Activated CD8-positive, alpha-beta T cell treated with anti-CD3 and anti-CD28 coated beads, Interleukin-2, amount 10 ng/mL, durations not matched to agents 7 days and 5 days (primary cell): ENCODE results near the gene MYCBP2. TPM values are rescaled to one million over a fixed set of nuclear protein-coding genes. Genes with fewer than 3 reads are reported as not detected.

Experiments
- ATAC-seq: fragments of 150-1000 bp; cut with Tn5 transposase; one replicate; pipeline ENCODE4 v1.10.0; 2021; ENCODE audit warnings: moderate library complexity
- CTCF ChIA-PET: fragments of 350-600 bp; sonication (Branson Sonifier 250); formaldehyde crosslinking; loops from one replicate; lab custom pipeline; 2021; ENCODE audit warnings: antibody characterized with exemption; lab: Charles Lee
- POLR2A ChIA-PET: fragments of 350-600 bp; sonication (Branson Sonifier 250); formaldehyde crosslinking; loops from one replicate; lab custom pipeline; 2021; ENCODE audit warnings: antibody characterized with exemption; lab: Charles Lee
- DNase-seq: peaks from one replicate; pipeline ENCODE4 v3.0.0-alpha.2; 2020
- H3K27ac Mint-ChIP-seq: one replicate; pipeline ENCODE4 v1.8.0; 2021; ENCODE audit warnings: mild to moderate bottlenecking, mixed read lengths
- H3K27me3 Mint-ChIP-seq: one replicate; pipeline ENCODE4 v1.8.0; 2021; ENCODE audit warnings: low read depth, mixed read lengths
- H3K36me3 Mint-ChIP-seq: one replicate; pipeline ENCODE4 v1.8.0; 2021; ENCODE audit warnings: low read depth, mixed read lengths
- H3K4me1 Mint-ChIP-seq: one replicate; pipeline ENCODE4 v1.8.0; 2021; ENCODE audit warnings: low read depth, mixed read lengths
- H3K4me3 Mint-ChIP-seq: one replicate; pipeline ENCODE4 v1.8.0; 2021; ENCODE audit warnings: mild to moderate bottlenecking, mixed read lengths
- H3K9me3 Mint-ChIP-seq: one replicate; pipeline ENCODE4 v1.8.0; 2022; ENCODE audit warnings: mixed read lengths; ENCODE audit not compliant: insufficient read depth
- total RNA-seq, 2 experiments: library from RNA; stranded (reverse); gene quantifications; one replicate each; pipeline ENCODE4 v1.2.3, GENCODE V29; 2021

MYCBP2 gene
- total RNA-seq, 2 experiments from 2014 or later, result 107 to 109 TPM

DNA sequence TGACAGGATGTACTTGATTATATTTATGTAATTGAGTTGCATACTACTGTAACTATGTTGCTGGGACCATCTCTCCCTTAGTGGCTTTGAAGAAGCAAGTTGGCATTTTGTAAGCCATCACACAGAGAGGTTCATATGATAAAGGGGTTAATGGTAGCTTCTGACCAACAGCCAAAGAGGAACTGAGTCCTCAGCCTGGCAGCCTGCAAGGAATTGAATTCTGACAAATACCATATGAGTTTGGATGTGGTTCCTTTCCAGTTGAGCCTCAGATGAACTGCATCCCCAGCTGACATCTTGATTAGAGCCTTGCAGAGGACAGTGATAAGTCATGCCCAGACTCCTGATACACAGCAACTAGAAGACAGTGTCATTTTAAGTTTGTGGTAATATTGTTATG, 8.6 kb upstream of the MYCBP2 start:
- DNase-seq, result no peak
- ChIA-PET CTCF (interaction anchor here (1.8 kb wide), 1 partner anchor 143 kb away, joined by 8 read pairs; no protein-coding TSS in a partner anchor), POLR2A (interaction anchor here (0.7 kb wide), 1 partner anchor 44 kb away, joined by 3 read pairs; no protein-coding TSS in a partner anchor)
- ATAC-seq, result no peak
- Mint-ChIP-seq H3K4me1 (peaks cover 24% of the 10 kb centered on the region), H3K4me3 (no peak overlapping the region), H3K36me3 (no peaks in the 10 kb centered on the region), H3K27me3 (no peaks in the 10 kb centered on the region), H3K27ac (no peak overlapping the region), H3K9me3 (no peaks in the 10 kb centered on the region)

DNA sequence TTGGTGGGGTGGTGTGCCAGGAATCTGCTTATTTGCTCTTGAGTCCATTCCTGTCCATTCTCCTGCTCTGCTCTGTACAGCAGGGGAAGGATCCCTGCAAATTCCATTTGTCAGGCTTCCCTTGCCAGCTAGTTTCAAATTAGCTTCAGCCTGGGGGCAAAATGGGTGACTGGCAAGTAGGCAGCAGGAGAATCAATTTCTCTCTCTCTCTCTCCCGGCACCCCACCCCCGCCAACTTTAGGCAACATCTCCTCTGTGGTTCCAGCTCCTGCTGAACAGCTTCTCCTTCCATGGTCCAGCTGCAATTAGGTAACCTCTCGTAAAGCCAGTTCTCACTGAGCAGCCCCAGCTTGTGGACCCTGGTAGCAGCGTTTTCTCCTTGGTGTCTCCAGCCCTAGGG, 6.7 kb upstream of the MYCBP2 start:
- POLR2A ChIA-PET, result no interaction called here
- no peaks in the 10 kb centered on the region for H3K9me3 Mint-ChIP-seq
- H3K36me3 Mint-ChIP-seq, result no peaks in the 10 kb centered on the region
- no peak overlapping the region for H3K4me3 Mint-ChIP-seq
- CTCF ChIA-PET, result interaction anchor here (0.5 to 1.1 kb wide), 2 partner anchors 145 to 1458 kb away, joined by 3 to 5 read pairs; no protein-coding TSS in a partner anchor
- H3K4me1 Mint-ChIP-seq, result peaks cover 22% of the 10 kb centered on the region
- ATAC-seq (no peak), DNase-seq (no peak)
- no peak overlapping the region for H3K27ac Mint-ChIP-seq
- no peaks in the 10 kb centered on the region for H3K27me3 Mint-ChIP-seq

DNA sequence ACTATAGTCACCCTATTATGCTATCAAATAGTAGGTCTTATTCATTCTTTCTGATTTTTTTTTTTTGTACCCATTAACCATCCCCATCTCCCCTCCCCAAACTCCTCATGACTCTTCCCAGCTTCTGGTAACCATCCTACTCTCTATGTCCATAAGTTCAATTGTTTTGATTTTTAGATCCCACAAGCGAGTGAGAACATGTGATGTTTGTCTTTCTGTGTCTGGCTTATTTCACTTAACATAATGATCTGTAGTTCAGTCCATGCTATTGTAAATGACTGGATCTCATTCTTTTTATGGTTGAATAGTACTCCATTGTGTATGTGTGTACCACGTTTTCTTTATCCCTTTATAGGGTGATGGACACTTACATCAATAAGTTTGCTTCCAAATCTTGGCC, 4.5 kb upstream of the MYCBP2 start:
- H3K27ac Mint-ChIP-seq, result peak overlapping the region; percentile 64
- H3K9me3 Mint-ChIP-seq, result no peaks in the 10 kb centered on the region
- H3K36me3 Mint-ChIP-seq, result peaks cover 2% of the 10 kb centered on the region
- no peak for ATAC-seq
- H3K4me1 Mint-ChIP-seq, result peaks cover 31% of the 10 kb centered on the region
- no peak for DNase-seq
- H3K27me3 Mint-ChIP-seq, result peaks cover 1% of the 10 kb centered on the region
- ChIA-PET POLR2A (no interaction called here), CTCF (no interaction called here)
- peak overlapping the region; percentile 30 for H3K4me3 Mint-ChIP-seq

DNA sequence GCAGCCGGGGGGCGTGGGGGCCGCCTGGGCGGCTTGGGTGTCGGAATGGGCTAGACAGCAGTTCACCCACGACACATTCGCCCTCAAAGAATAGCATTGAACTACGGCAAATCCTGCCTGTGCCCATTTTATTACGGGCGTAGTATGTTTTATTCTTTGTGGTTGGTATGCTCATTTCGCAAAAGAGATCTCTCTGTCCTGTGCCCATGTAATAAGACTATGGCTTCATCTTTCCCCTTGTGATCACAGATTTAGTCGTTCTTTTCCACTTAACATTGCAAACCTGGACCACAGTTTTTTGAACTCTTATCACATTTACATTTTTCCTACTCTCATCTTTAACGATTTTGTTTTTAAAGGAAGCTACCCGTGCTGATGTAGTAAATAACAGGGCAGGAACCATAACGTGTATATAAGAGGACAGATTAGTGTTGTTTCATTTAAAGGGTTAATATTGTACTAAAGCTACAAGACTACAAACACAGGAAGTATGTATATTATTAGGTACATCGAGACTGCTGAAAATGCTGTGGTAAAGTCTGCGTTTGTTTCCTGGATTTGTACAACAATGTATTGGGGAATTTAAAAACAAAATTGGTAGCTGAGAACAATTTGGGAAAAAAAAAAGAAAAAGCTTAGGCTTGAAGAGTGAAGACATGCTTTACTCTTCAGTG, 3.2 kb upstream of the MYCBP2 start:
- Mint-ChIP-seq H3K4me1 (peaks cover 31% of the 10 kb centered on the region), H3K9me3 (no peaks in the 10 kb centered on the region), H3K36me3 (peaks cover 11% of the 10 kb centered on the region), H3K4me3 (peak overlapping the region; percentile 98), H3K27me3 (peaks cover 1% of the 10 kb centered on the region), H3K27ac (peak overlapping the region; percentile 97)
- DNase-seq (no peak), ATAC-seq (no peak)
- ChIA-PET CTCF (interaction anchor here (0.6 to 7.3 kb wide), 8 partner anchors 8 to 341 kb away, joined by 3 to 78 read pairs (median 4); no protein-coding TSS in a partner anchor), POLR2A (interaction anchor here (0.7 to 2.4 kb wide), 15 partner anchors 9 to 368 kb away, joined by 3 to 19 read pairs (median 7); partner anchors contain the start of genes CLN5, FBXL3 and SLAIN1)

DNA sequence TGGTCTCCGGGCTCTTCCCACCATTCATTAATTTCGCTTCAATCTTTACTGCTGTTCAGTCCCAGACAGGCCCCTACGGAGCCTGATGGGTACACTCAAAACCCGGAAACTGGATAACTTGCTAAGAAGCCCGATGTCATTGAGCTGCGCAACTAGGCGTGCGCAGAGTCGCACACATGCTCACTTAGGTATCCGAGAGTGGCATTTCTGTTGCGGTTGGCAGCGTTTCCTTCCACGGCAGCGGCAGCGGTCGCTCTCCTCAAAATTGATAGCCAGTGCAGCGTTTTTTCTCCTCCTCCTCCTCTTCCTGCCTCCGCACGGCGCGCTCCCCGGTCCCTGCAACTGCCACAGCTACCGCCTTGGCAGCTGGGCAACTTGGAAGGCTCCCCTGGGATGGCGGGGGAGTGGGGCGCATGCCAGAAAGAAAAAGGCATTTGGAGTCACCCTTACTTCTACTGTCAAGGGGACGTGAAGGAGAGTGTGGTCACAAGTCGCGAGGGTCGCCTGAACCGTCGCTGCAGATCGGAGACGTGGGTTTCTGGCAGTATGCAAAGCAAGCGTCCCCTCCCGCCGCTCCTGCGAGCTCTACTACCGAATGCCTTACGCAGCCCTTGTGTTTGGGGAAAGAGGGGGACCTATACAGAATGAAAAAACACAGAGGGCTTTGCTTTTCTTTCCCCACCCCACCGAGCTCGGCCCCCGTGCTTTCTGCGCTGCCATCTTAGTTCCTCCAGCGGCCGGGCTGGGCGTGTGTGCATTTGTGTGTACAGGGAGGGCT, 2.4 kb upstream of the MYCBP2 start:
- CTCF ChIA-PET, result interaction anchor here (0.6 to 7.3 kb wide), 7 partner anchors 9 to 341 kb away, joined by 3 to 78 read pairs (median 4); no protein-coding TSS in a partner anchor

DNA sequence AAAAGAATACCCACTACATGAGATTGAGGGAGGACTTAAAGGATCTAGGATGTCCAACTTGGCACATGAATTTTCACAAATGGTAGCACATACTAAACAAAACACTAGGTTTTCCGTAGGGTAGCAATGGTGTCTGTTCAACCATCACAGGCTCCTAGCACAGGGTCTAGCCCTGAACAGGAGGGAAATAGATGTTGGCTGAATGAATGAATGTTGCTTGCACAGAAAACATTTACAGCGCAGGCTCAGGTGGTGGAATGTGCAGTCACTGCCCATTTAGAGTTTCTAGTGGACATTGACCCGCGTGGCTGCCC, 1.9 kb upstream of the MYCBP2 start:
- peaks cover 42% of the 10 kb centered on the region for H3K4me1 Mint-ChIP-seq
- CTCF ChIA-PET, result interaction anchor here (0.7 to 7.3 kb wide), 4 partner anchors 10 to 150 kb away, joined by 3 to 78 read pairs (median 4); no protein-coding TSS in a partner anchor

More for the DNA sequence above, 2.4 kb upstream of the MYCBP2 start:
- H3K4me1 Mint-ChIP-seq, result peaks cover 37% of the 10 kb centered on the region
- peak overlapping the region; percentile 98 for H3K4me3 Mint-ChIP-seq
- peaks cover 14% of the 10 kb centered on the region for H3K36me3 Mint-ChIP-seq
- POLR2A ChIA-PET, result interaction anchor here (0.7 to 2.4 kb wide), 17 partner anchors 9 to 369 kb away, joined by 3 to 19 read pairs (median 4); partner anchors contain the start of genes CLN5, FBXL3 and SLAIN1
- H3K27me3 Mint-ChIP-seq, result peaks cover 1% of the 10 kb centered on the region
- peak; percentile 75 for ATAC-seq
- DNase-seq, result peak; percentile 97
- H3K27ac Mint-ChIP-seq, result peak overlapping the region; percentile 97
- no peaks in the 10 kb centered on the region for H3K9me3 Mint-ChIP-seq

DNA sequence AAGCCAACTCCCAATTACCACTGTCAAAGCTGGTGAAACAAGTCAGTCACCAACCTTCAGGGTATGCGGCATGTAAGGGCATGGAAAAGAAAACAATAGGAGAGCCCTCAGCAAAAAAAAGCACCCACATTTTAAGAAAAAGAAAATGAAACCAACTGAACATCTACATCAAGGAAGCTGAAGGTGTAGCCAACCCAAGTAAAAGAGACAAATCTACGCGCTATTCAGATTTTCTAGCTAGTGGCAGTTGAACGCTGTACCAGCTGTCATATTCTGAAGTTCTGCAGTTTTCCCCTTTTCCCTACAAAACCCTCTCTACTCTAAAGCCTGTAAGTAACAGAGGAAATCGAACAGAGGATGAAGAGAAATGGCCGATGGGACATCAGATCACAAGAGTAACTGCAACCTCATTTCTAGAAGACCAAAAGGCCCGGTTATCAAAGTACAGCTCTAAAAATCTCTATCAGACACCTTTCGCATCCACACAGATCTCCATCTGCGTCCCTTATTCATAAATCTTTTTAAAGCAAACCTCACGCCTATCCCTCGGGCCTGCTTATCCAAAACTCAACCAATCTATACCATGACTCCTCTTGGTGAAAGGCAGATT, 1.4 kb downstream of the MYCBP2 start:
- no peak for ATAC-seq
- Mint-ChIP-seq H3K4me3 (peak overlapping the region; percentile 96), H3K9me3 (no peaks in the 10 kb centered on the region), H3K4me1 (peaks cover 66% of the 10 kb centered on the region), H3K27ac (peak overlapping the region; percentile 97), H3K27me3 (peaks cover 1% of the 10 kb centered on the region), H3K36me3 (peaks cover 23% of the 10 kb centered on the region)
- DNase-seq, result no peak
- ChIA-PET POLR2A (interaction anchor here (0.8 to 1.8 kb wide), 8 partner anchors 12 to 334 kb away, joined by 3 to 14 read pairs (median 4); partner anchors contain the start of genes CLN5 and FBXL3), CTCF (interaction anchor here (0.7 to 7.3 kb wide), 10 partner anchors 8 to 1564 kb away, joined by 3 to 78 read pairs (median 6); no protein-coding TSS in a partner anchor)

More for the DNA sequence above, 1.9 kb upstream of the MYCBP2 start:
- Mint-ChIP-seq H3K36me3 (peaks cover 18% of the 10 kb centered on the region), H3K9me3 (no peaks in the 10 kb centered on the region), H3K27ac (peak overlapping the region; percentile 97), H3K4me3 (peak overlapping the region; percentile 98), H3K27me3 (peaks cover 1% of the 10 kb centered on the region)
- ATAC-seq, result peak; percentile 1
- POLR2A ChIA-PET, result interaction anchor here (0.7 to 2.4 kb wide), 11 partner anchors 12 to 337 kb away, joined by 3 to 19 read pairs (median 4); partner anchors contain the start of genes CLN5 and FBXL3
- DNase-seq, result no peak

DNA sequence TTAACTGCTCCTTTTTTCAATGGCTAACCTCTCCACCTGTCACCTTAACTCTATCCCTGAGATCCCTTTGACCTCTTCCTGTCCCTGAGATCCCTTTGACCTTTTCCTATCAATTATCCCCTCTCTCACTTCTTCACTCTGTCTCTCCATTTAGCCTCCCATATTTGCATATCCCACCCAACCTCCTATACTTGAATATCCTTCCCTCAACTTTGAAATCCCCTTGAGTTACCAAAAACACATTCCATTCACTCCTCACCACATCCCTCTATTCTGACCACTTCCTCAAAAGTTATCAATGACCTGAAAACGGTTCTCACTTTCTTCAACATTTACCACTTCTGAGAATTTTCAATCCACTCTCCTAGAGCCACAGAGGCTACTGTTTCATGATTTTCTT, 3.0 kb downstream of the MYCBP2 start:
- Mint-ChIP-seq H3K36me3 (peaks cover 25% of the 10 kb centered on the region), H3K27me3 (peaks cover 1% of the 10 kb centered on the region), H3K9me3 (no peaks in the 10 kb centered on the region), H3K27ac (peak overlapping the region; percentile 58), H3K4me3 (peak overlapping the region; percentile 96), H3K4me1 (peaks cover 70% of the 10 kb centered on the region)
- ChIA-PET CTCF (interaction anchor here (7.3 kb wide), 1 partner anchor 155 kb away, joined by 78 read pairs; no protein-coding TSS in a partner anchor), POLR2A (no interaction called here)
- no peak for ATAC-seq
- no peak for DNase-seq

DNA sequence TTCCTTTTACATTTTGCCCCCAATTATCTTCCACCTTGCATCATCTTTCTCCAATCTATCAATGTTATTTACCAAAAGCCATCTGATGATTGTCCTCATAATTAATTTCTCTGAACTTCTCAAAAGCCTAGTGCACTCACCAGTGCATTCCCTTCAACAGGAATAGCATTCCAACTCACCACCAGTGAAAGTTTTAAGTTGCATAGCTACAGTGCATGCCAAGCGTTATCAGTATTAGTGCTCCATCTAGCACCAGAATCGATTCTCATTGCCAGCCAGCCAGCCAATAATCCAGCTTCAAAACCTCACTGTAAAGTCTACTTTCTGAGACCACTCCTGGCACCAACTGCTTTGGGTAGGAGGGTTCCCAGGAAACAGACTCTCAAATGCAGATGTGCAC, 7.4 kb downstream of the MYCBP2 start:
- CTCF ChIA-PET, result interaction anchor here (0.8 to 3.8 kb wide), 3 partner anchors 8 to 159 kb away, joined by 3 to 20 read pairs (median 3); partner anchors contain the start of gene MYCBP2
- Mint-ChIP-seq H3K36me3 (peaks cover 23% of the 10 kb centered on the region), H3K27me3 (no peaks in the 10 kb centered on the region), H3K9me3 (no peaks in the 10 kb centered on the region), H3K4me1 (peaks cover 78% of the 10 kb centered on the region), H3K4me3 (no peak overlapping the region), H3K27ac (no peak overlapping the region)
- DNase-seq (no peak), ATAC-seq (no peak)
- POLR2A ChIA-PET, result no interaction called here

DNA sequence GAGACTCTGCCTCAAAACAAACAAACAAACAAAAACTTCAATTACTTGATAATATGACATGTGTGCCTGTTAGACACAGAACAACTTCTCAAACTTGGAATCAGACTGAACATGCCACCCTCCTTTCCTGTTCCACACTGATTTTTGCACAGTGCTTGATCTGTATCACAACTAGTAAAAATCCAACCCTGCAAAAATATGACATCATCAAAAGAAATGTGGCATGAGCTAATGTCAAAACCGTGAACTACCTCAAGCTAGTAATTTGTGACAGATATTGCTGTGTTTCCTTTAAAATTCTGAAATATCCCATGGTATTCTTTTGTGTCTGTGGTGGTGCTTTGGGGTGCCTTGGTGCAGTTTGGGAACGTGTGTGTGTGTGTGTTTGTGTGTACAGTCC, 8.2 kb downstream of the MYCBP2 start:
- no peak overlapping the region for H3K4me3 Mint-ChIP-seq
- ATAC-seq, result no peak

DNA sequence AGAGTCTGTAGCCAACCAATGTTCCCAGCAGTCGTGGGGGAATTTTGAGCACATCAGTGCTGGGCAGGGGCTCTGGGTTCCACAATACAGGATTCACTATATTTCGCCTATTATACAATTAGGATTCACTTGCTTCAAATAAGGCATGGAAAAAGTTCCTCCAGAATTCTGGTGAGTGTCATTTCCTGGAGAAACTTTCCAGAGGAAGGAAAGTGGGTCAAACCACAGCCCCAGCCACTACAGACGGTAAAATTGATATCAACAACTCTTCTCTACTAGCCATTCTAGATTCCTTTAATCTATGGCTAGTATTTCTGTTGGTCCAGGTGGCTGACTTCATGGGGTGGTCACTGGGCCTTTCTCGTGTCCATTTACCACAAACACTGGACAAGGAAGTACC, 10.5 kb downstream of the MYCBP2 start:
- Mint-ChIP-seq H3K27ac (no peak overlapping the region), H3K9me3 (no peaks in the 10 kb centered on the region), H3K4me1 (peaks cover 67% of the 10 kb centered on the region), H3K27me3 (no peaks in the 10 kb centered on the region), H3K4me3 (no peak overlapping the region), H3K36me3 (peaks cover 14% of the 10 kb centered on the region)
- no peak for ATAC-seq
- no peak for DNase-seq
- POLR2A ChIA-PET, result interaction anchor here (0.9 kb wide), 1 partner anchor 13 kb away, joined by 3 read pairs; no protein-coding TSS in a partner anchor
- CTCF ChIA-PET, result interaction anchor here (1.2 to 2.1 kb wide), 8 partner anchors 8 to 182 kb away, joined by 3 to 11 read pairs (median 4); partner anchors contain the start of gene MYCBP2

More for the DNA sequence above, 8.2 kb downstream of the MYCBP2 start:
- Mint-ChIP-seq H3K36me3 (peaks cover 18% of the 10 kb centered on the region), H3K9me3 (no peaks in the 10 kb centered on the region), H3K27me3 (no peaks in the 10 kb centered on the region), H3K27ac (no peak overlapping the region), H3K4me1 (peaks cover 78% of the 10 kb centered on the region)
- POLR2A ChIA-PET, result no interaction called here
- CTCF ChIA-PET, result interaction anchor here (0.8 to 3.8 kb wide), 2 partner anchors 8 to 160 kb away, joined by 3 to 20 read pairs; partner anchors contain the start of gene MYCBP2
- DNase-seq, result no peak
